Lower lobe of right lung (tissue), 2 donors: ENCODE data around the gene CHRM2. TPM values are rescaled to one million over a fixed set of nuclear protein-coding genes. Genes with fewer than 3 reads are reported as not detected.

Experiments used
- ATAC-seq, 2 donors: fragments of 200-7000 bp; cut with Tn5 transposase; one replicate each; pipeline ENCODE4 v1.9.1; 2020 to 2022; ENCODE audit warnings: mild to moderate bottlenecking in 2 of 2, moderate library complexity in 2 of 2
- DNase-seq: peaks from one replicate; pipeline ENCODE4 v3.0.0-alpha.2; 2020
- H3K27ac ChIP-seq: fragments of 200-600 bp; one replicate; pipeline ENCODE4 v1.8.0; 2022
- H3K27me3 ChIP-seq: fragments of 200-600 bp; one replicate; pipeline ENCODE4 v1.8.0; 2022; ENCODE audit warnings: low read depth
- H3K36me3 ChIP-seq: fragments of 200-600 bp; one replicate; pipeline ENCODE4 v1.8.0; 2022; ENCODE audit warnings: mild to moderate bottlenecking
- H3K4me1 ChIP-seq: fragments of 200-600 bp; one replicate; pipeline ENCODE4 v1.8.0; 2022
- H3K4me3 ChIP-seq: fragments of 200-600 bp; one replicate; pipeline ENCODE4 v1.8.0; 2022; ENCODE audit warnings: mild to moderate bottlenecking
- H3K9me3 ChIP-seq: fragments of 200-600 bp; one replicate; pipeline ENCODE4 v1.8.0; 2022
- intact Hi-C: fragments of 100-400 bp; cut with DNase I; formaldehyde crosslinking; loops from one replicate; pipeline ENCODE4 v1.11.0; 2022
- microRNA-seq: library from miRNA; unstranded; fragments of <30 nt; microRNA quantifications from one replicate; pipeline ENCODE4 v1.2.0, GENCODE V29; 2020; ENCODE audit warnings: borderline number of aligned reads
- total RNA-seq: library from RNA; stranded (reverse); fragmentation: NEBNext Ultra II Directional; extraction: Animal tissue kit (Norgen Biotek cat#: 25700); gene quantifications from one replicate; pipeline ENCODE4 v1.2.1, GENCODE V29; 2021
- TF ChIP-seq, protein P1 (sequence below): fragments of 200-600 bp; IDR thresholded peaks from one replicate; pipeline ENCODE4 v1.8.0; 2022; ENCODE audit warnings: antibody characterized with exemption, mild to moderate bottlenecking
- donor health status: DM: no; HTN: yes; CAD: no; lungs with severe emphysema.

Gene CHRM2
- total RNA-seq, 1 donor from 2014 or later = 2.8 TPM

DNA sequence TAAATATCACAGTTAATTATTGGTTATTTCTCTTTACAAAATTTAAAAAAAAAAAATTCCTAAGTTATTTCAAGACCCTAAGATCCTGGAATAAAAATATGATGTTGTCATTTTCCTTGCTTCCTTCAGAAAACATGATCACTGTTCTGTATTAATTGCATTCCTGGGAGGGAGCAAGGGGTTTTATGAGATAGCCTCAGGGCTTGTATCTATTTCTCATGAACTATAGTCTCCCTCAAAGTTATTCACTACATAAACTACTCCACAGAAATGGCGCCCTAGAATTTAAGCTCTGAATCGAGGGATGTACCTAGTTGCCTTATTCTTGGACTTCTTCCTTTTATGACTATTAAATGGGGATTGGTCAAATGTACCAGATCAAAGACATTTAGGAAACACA, 170.3 kb downstream of the CHRM2 start:
- Histone ChIP-seq H3K4me3 (no peak overlapping the region), H3K36me3 (no peaks in the 10 kb centered on the region), H3K27ac (no peak overlapping the region), H3K4me1 (no peaks in the 10 kb centered on the region), H3K27me3 (no peaks in the 10 kb centered on the region), H3K9me3 (no peaks in the 10 kb centered on the region)
- DNase-seq (no peak), ATAC-seq (no peak)
- intact Hi-C loops = no loop called here
- TF ChIP-seq, protein P1, sequence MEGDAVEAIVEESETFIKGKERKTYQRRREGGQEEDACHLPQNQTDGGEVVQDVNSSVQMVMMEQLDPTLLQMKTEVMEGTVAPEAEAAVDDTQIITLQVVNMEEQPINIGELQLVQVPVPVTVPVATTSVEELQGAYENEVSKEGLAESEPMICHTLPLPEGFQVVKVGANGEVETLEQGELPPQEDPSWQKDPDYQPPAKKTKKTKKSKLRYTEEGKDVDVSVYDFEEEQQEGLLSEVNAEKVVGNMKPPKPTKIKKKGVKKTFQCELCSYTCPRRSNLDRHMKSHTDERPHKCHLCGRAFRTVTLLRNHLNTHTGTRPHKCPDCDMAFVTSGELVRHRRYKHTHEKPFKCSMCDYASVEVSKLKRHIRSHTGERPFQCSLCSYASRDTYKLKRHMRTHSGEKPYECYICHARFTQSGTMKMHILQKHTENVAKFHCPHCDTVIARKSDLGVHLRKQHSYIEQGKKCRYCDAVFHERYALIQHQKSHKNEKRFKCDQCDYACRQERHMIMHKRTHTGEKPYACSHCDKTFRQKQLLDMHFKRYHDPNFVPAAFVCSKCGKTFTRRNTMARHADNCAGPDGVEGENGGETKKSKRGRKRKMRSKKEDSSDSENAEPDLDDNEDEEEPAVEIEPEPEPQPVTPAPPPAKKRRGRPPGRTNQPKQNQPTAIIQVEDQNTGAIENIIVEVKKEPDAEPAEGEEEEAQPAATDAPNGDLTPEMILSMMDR = no peak

DNA sequence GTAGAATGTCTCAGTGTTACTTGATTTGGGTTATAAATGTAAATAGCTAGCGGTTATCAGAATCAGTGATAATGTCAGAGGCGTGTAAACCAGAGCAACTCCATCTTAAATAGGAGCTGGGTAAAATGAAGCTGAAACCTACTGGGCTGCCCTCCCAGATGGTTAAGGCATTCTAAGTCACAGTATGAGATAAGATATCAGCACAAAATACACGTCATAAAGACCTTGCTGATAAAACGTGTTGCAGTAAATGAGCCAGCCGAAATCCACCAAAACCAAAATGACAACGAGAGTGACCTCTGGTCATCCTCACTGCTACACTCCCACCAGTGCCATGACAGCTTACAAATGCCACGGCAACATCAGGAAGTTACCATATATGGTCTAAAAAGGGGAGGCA, 172.3 kb downstream of the CHRM2 start:
- ATAC-seq (no peak), DNase-seq (no peak)
- TF ChIP-seq, protein P1 = no peak
- Histone ChIP-seq H3K27ac (no peak overlapping the region), H3K36me3 (no peaks in the 10 kb centered on the region), H3K4me1 (no peaks in the 10 kb centered on the region), H3K9me3 (no peaks in the 10 kb centered on the region), H3K27me3 (no peaks in the 10 kb centered on the region), H3K4me3 (no peak overlapping the region)
- intact Hi-C loops = no loop called here

DNA sequence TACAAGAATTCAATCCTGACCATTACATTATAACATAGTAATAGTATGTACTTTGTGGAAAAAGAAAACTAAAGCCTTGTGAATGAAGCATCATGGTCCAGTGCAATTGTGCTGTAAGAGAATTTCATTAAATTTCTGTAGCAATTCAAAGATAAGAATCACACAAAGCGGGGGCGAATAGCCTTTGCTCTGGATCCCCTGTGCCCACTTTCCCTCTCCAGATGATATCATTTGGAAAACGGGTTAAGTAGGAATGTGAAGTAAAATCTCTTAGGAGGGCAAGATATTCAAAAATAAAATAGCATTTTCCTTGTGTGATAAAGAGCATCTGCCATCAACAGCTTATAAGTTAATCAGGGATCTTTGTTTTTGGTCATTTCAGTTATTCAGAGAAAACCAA, 177.1 kb downstream of the CHRM2 start:
- H3K27me3 ChIP-seq = no peaks in the 10 kb centered on the region
- no peak overlapping the region for H3K27ac ChIP-seq
- ATAC-seq (no peak), DNase-seq (no peak)
- intact Hi-C loops = no loop called here
- no peaks in the 10 kb centered on the region for H3K4me1 ChIP-seq
- H3K36me3 ChIP-seq = no peaks in the 10 kb centered on the region
- TF ChIP-seq, protein P1 = no peak
- H3K4me3 ChIP-seq = no peak overlapping the region
- no peaks in the 10 kb centered on the region for H3K9me3 ChIP-seq

DNA sequence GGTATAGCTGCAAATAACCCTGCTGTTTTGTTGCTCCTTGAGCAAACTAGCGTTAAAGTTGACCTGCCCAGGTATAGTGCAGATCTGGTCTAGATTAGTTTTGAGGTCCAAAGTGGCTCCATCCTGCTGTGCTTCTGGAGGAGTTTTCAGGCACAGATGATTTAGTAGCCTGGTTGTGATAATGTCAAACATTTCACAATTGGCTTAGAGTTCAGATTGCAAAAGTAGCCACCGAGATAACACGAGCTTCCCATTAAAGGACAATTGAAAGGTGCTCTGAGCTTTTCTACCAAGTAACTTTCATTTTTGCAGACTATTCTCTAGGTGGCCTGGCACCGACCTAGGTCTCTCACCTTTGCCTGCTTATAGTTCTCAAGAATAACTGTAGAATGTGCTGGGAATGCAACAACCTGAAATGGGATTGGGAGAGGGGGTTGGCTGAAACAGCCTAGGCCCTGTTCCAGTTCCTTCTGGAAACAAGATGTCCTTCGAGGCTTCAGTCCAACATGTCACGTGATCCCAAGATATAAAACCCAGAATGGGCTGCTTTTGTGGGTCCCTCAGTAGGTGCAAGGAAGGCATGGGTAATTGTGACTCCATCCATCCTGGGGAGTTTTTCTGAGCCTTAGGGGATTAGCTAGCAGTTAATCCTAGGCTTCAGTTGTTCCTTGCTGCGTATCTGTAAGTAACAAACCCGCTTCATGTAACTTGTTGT, 201.0 kb downstream of the CHRM2 start:
- Histone ChIP-seq H3K4me3 (no peak overlapping the region), H3K36me3 (no peaks in the 10 kb centered on the region), H3K9me3 (no peaks in the 10 kb centered on the region), H3K27ac (no peak overlapping the region), H3K27me3 (no peaks in the 10 kb centered on the region), H3K4me1 (no peaks in the 10 kb centered on the region)
- TF ChIP-seq, protein P1 = no peak
- ATAC-seq (no peak), DNase-seq (no peak)
- intact Hi-C loops = no loop called here

Small RNA genes lying within 50 kb of the gene (microRNA-seq; reads per million reads assigned to microRNA genes)
- gene MIR490 = 5.0 reads per million, percentile 3 among the genes with 10 or more reads in this experiment
